ENCODE measurements around the gene LRRC4C.

The LRRC4C gene

GRCh38 chr11:41320653-41321052 is 138.8 kb downstream of the LRRC4C start:
- no peak for DNase-seq

- no peak for DNase-seq
Measured at GRCh38 chr11:41320238-41320637, 139.2 kb downstream of the LRRC4C start.

GRCh38 chr11:41319434-41319833 is 140.0 kb downstream of the LRRC4C start:
- no peak for DNase-seq

GRCh38 chr11:41316751-41317150 is 142.7 kb downstream of the LRRC4C start:
- no peak for DNase-seq

- DNase-seq, result no peak
Measured at GRCh38 chr11:41313226-41313625, 146.2 kb downstream of the LRRC4C start.

- no peak for DNase-seq
Measured at GRCh38 chr11:41309716-41310115, 149.7 kb downstream of the LRRC4C start.

GRCh38 chr11:41309111-41309522 is 150.3 kb downstream of the LRRC4C start:
- no peak for DNase-seq

GRCh38 chr11:41308286-41308685 is 151.2 kb downstream of the LRRC4C start:
- DNase-seq, result no peak

- DNase-seq, result no peak
Measured at GRCh38 chr11:41307296-41308080, 152.0 kb downstream of the LRRC4C start.

- no peak for DNase-seq
Measured at GRCh38 chr11:41306431-41306830, 153.0 kb downstream of the LRRC4C start.

- DNase-seq, result no peak
Measured at GRCh38 chr11:41301023-41301422, 158.4 kb downstream of the LRRC4C start.

- DNase-seq, result no peak
Measured at GRCh38 chr11:41289408-41289807, 170.0 kb downstream of the LRRC4C start.

- no peak for DNase-seq
Measured at GRCh38 chr11:41286751-41287150, 172.7 kb downstream of the LRRC4C start.

- no peak for DNase-seq
Measured at GRCh38 chr11:41284354-41284753, 175.1 kb downstream of the LRRC4C start.

- no peak for DNase-seq
Measured at GRCh38 chr11:41283191-41283930, 176.1 kb downstream of the LRRC4C start.

GRCh38 chr11:41282395-41282794 is 177.1 kb downstream of the LRRC4C start:
- DNase-seq, result no peak

- no peak for DNase-seq
Measured at GRCh38 chr11:41281131-41281742, 178.2 kb downstream of the LRRC4C start.

- no peak for DNase-seq
Measured at GRCh38 chr11:41274831-41275230, 184.6 kb downstream of the LRRC4C start.

GRCh38 chr11:41273908-41274307 is 185.5 kb downstream of the LRRC4C start:
- DNase-seq, result no peak

GRCh38 chr11:41267451-41267850 is 192.0 kb downstream of the LRRC4C start:
- DNase-seq, result no peak

GRCh38 chr11:41256041-41256440 is 203.4 kb downstream of the LRRC4C start:
- DNase-seq, result no peak

- no peak for DNase-seq
Measured at GRCh38 chr11:41254966-41255365, 204.5 kb downstream of the LRRC4C start.

- no peak for DNase-seq
Measured at GRCh38 chr11:41250408-41250935, 209.0 kb downstream of the LRRC4C start.

- no peak for DNase-seq
Measured at GRCh38 chr11:41247621-41248020, 211.8 kb downstream of the LRRC4C start.

All from GDM1 (cell line).